Bronchial epithelial cell (primary cell): ENCODE data around the gene SERPINB2. TPM values are rescaled to one million over a fixed set of nuclear protein-coding genes. Genes with fewer than 3 reads are reported as not detected.

Source experiments
- DNase-seq: peaks from one replicate; pipeline ENCODE4 v3.0.0-alpha.2; 2010; ENCODE audit warnings: low read depth
- FAIRE-seq: peaks from 2 replicates; lab custom pipeline; 2011; peaks lifted over from hg19 to GRCh38; lab: Jason Lieb, UNC
- H3K27me3 ChIP-seq: 2 replicates; pipeline ENCODE4 v1.5.1; 2011; ENCODE audit warnings: low read length; ENCODE audit not compliant: control insufficient read depth, insufficient read depth
- H3K36me3 ChIP-seq: 2 replicates; pipeline ENCODE4 v1.5.1; 2011; ENCODE audit warnings: low read length; ENCODE audit not compliant: control insufficient read depth, insufficient read depth
- H3K4me3 ChIP-seq: 2 replicates; pipeline ENCODE4 v1.5.1; 2011; ENCODE audit warnings: mild to moderate bottlenecking, low read depth, low read length, control low read depth
- total RNA-seq: library from RNA; depleted of rRNA; stranded (reverse); fragments of >200 nt; gene quantifications from 2 replicates; pipeline ENCODE4 v1.2.1, GENCODE V29; 2014
- TF ChIP-seq, protein P1 (sequence below): IDR thresholded peaks from 2 replicates; pipeline ENCODE4 v1.5.1; 2011; ENCODE audit warnings: mild to moderate bottlenecking, moderate library complexity, low read length, control low read depth, inconsistent platforms; ENCODE audit not compliant: insufficient read depth, severe bottlenecking

SERPINB2 gene
- total RNA-seq, 1 donor from 2014 or later = 50.5 TPM

DNA sequence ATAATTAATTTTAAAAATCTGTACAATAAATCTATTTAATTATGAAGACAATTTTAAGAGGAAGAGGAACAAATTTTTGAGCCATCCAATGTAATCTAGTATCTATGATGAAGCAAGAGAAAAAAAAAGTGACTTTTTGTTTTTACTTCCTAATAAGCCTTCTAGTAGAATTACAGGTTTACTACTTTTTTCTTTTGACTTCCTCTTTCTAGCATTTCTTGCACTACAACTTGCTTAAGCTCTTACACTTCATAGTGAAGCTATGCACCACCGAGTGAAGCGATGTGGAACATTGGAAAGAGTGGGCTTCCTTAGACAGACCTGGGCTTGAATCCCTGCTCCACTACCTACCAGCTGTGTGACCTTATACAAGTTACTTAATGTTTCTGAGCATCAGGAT, 2.1 kb downstream of the SERPINB2 start:
- Histone ChIP-seq H3K27me3 (no peaks in the 10 kb centered on the region), H3K36me3 (peaks cover 13% of the 10 kb centered on the region), H3K4me3 (no peak overlapping the region)
- FAIRE-seq (no peak), DNase-seq (no peak)
- TF ChIP-seq, protein P1, sequence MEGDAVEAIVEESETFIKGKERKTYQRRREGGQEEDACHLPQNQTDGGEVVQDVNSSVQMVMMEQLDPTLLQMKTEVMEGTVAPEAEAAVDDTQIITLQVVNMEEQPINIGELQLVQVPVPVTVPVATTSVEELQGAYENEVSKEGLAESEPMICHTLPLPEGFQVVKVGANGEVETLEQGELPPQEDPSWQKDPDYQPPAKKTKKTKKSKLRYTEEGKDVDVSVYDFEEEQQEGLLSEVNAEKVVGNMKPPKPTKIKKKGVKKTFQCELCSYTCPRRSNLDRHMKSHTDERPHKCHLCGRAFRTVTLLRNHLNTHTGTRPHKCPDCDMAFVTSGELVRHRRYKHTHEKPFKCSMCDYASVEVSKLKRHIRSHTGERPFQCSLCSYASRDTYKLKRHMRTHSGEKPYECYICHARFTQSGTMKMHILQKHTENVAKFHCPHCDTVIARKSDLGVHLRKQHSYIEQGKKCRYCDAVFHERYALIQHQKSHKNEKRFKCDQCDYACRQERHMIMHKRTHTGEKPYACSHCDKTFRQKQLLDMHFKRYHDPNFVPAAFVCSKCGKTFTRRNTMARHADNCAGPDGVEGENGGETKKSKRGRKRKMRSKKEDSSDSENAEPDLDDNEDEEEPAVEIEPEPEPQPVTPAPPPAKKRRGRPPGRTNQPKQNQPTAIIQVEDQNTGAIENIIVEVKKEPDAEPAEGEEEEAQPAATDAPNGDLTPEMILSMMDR = no peak

DNA sequence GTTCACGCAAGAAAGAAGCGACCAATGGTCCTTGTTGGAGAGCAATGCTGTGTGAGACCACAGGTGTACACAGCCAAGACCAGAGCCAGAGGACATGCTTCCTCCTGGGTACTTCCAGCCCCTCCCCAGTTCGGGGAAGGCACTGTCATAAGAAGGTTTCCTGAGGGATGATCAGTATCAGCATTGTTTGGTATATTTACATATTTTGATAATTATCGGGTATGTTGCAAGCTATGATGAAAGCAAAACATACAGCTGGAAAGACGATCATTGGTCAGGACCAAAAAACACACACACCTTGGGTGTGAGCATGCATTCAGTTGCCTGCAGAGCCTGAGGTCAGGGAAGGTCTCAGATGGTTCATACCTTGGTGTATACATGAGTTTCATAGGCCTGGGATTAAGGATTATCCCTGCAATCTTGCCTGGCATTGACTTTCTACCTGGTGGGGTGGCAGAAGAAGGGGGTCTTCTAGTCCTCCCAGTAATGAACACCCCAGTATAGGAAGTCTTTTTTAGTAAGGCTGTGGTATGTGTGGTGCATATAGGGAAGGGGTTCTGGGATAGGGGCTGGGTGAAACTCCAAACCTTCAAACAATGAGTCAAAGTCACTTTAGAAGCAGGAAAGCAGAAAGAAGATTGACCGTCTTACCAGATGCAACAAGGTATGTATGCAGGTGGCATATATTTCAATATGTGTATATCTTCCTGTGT, 2.9 kb downstream of the SERPINB2 start:
- no peak for FAIRE-seq
- H3K4me3 ChIP-seq = no peak overlapping the region
- peak; percentile 48 for DNase-seq
- H3K36me3 ChIP-seq = peaks cover 14% of the 10 kb centered on the region
- H3K27me3 ChIP-seq = no peaks in the 10 kb centered on the region
- TF ChIP-seq, protein P1 = no peak

- FAIRE-seq (no peak), DNase-seq (peak; percentile 42)
- Histone ChIP-seq H3K36me3 (peaks cover 15% of the 10 kb centered on the region), H3K27me3 (no peaks in the 10 kb centered on the region), H3K4me3 (no peak overlapping the region)
- TF ChIP-seq, protein P1 = no peak
Observed at GRCh38 chr18:63890950-63891304, 3.4 kb downstream of the SERPINB2 start.

GRCh38 chr18:63892566-63892965, 5.1 kb downstream of the SERPINB2 start:
- TF ChIP-seq, protein P1 = no peak
- no peaks in the 10 kb centered on the region for H3K27me3 ChIP-seq
- H3K4me3 ChIP-seq = no peak overlapping the region
- FAIRE-seq = no peak
- H3K36me3 ChIP-seq = peaks cover 21% of the 10 kb centered on the region
- no peak for DNase-seq

GRCh38 chr18:63894106-63894772, 6.7 kb downstream of the SERPINB2 start:
- peak; percentile 43 for DNase-seq
- FAIRE-seq = no peak
- TF ChIP-seq, protein P1 = no peak
- Histone ChIP-seq H3K4me3 (no peak overlapping the region), H3K36me3 (peaks cover 24% of the 10 kb centered on the region), H3K27me3 (no peaks in the 10 kb centered on the region)

- no peaks in the 10 kb centered on the region for H3K27me3 ChIP-seq
- H3K36me3 ChIP-seq = peaks cover 24% of the 10 kb centered on the region
- H3K4me3 ChIP-seq = no peak overlapping the region
- TF ChIP-seq, protein P1 = no peak
- DNase-seq (no peak), FAIRE-seq (no peak)
Observed at GRCh38 chr18:63895190-63895589, 7.7 kb downstream of the SERPINB2 start.
